ENCODE measurements around the gene PLXDC2. TPM values are rescaled to one million over a fixed set of nuclear protein-coding genes. Genes with fewer than 3 reads are reported as not detected.

PLXDC2 gene
- 15.3 TPM for total RNA-seq

DNA sequence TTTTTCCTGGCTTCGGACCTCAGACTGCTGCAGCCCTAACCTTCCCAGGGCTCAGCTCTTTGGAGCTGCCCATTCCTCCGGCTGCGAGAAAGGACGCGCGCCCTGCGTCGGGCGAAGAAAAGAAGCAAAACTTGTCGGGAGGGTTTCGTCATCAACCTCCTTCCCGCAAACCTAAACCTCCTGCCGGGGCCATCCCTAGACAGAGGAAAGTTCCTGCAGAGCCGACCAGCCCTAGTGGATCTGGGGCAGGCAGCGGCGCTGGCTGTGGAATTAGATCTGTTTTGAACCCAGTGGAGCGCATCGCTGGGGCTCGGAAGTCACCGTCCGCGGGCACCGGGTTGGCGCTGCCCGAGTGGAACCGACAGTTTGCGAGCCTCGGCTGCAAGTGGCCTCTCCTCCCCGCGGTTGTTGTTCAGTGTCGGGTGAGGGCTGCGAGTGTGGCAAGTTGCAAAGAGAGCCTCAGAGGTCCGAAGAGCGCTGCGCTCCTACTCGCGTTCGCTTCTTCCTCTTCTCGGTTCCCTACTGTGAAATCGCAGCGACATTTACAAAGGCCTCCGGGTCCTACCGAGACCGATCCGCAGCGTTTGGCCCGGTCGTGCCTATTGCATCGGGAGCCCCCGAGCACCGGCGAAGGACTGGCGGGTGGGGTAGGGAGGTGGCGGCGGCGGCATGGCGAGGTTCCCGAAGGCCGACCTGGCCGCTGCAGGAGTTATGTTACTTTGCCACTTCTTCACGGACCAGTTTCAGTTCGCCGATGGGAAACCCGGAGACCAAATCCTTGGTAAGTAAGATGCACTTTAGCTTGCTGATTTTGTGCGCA, at the start of gene PLXDC2:
PLXDC2 (plus strand) TSS at position 22 of the 820 bp plus-strand sequence.

Small RNA genes within 50 kb of the gene (small RNA-seq; reads per million reads assigned to genes)
- gene RNU6-1212P (ENCODE audit: low replicate concordance): not detected

Measured in parietal lobe (tissue), 2 donors.